ENCODE data around the gene TUG1. TPM values are rescaled to one million over a fixed set of nuclear protein-coding genes. Genes with fewer than 3 reads are reported as not detected.

Gene TUG1
- total RNA-seq, 5 donors from 2014 or later (not counting 1 experiment from before 2014, with no cell fraction given): 92.6 to 115 (median 94.8) TPM

- H3K9me3 Mint-ChIP-seq: no peaks in the 10 kb centered on the region
- 80% methylated on average over 1 of the region's 4 CpGs for WGBS (ENCODE audit: insufficient coverage)
- no peak overlapping the region for H3K27ac Mint-ChIP-seq
Measured at GRCh38 chr22:31020334-31020733, 51.3 kb downstream of the TUG1 start.

GRCh38 chr22:31022516-31022915 is 53.5 kb downstream of the TUG1 start:
- Histone ChIP-seq H3K27me3 (replicated peaks in 1 of 2; ENCODE audit: control insufficient read depth in 2 of 2, extremely low read depth in 1 of 2, insufficient read depth in 2 of 2, low read length in 1 of 2) (no peaks in the 10 kb centered on the region), H3K27ac (ENCODE audit: low read length) (no peak overlapping the region), H3K4me3 (ENCODE audit: control insufficient read depth in 1 of 2, extremely low read depth in 1 of 2, low read length in 1 of 2) (no peak overlapping the region), H3K4me1 (ENCODE audit: control insufficient read depth in 1 of 2, extremely low read depth in 1 of 2, insufficient read depth in 2 of 2, low read length in 2 of 2) (no peaks in the 10 kb centered on the region), H3K9me3 (no peaks in the 10 kb centered on the region), H3K36me3 (ENCODE audit: control insufficient read depth in 2 of 2, extremely low read depth in 1 of 2, insufficient read depth in 1 of 2, low read length in 1 of 2) (no peaks in the 10 kb centered on the region)
- ATAC-seq (replicated peaks in 1 of 4) (no peak), DNase-seq (no peak)
- POLR2A ChIA-PET: no interaction called here
- H3K4me1 Mint-ChIP-seq: no peaks in the 10 kb centered on the region
- CTCF ChIA-PET: no interaction called here
- no peak overlapping the region for H3K4me3 Mint-ChIP-seq
- no CpG with 5 or more reads among the region's 5 CpGs for WGBS (ENCODE audit: insufficient coverage)
- H3K27me3 Mint-ChIP-seq: no peaks in the 10 kb centered on the region
- H3K27ac Mint-ChIP-seq: no peak overlapping the region
- no peaks in the 10 kb centered on the region for H3K36me3 Mint-ChIP-seq
- H3K9me3 Mint-ChIP-seq: no peaks in the 10 kb centered on the region

More at GRCh38 chr22:31020334-31020733, 51.3 kb downstream of the TUG1 start:
- Mint-ChIP-seq H3K36me3 (no peaks in the 10 kb centered on the region), H3K27me3 (no peaks in the 10 kb centered on the region), H3K4me1 (no peaks in the 10 kb centered on the region), H3K4me3 (no peak overlapping the region)
- peaks cover 0 to 2% of the 10 kb centered on the region in 2 experiments for H3K27me3 ChIP-seq (replicated peaks in 1 of 2; ENCODE audit: control insufficient read depth in 2 of 2, extremely low read depth in 1 of 2, insufficient read depth in 2 of 2, low read length in 1 of 2)
- POLR2A ChIA-PET: no interaction called here
- H3K9me3 ChIP-seq: no peaks in the 10 kb centered on the region
- ATAC-seq (replicated peaks in 1 of 4): no peak
- H3K4me3 ChIP-seq (ENCODE audit: control insufficient read depth in 1 of 2, extremely low read depth in 1 of 2, low read length in 1 of 2): no peak overlapping the region
- CTCF ChIA-PET: no interaction called here
- no peak overlapping the region for H3K27ac ChIP-seq (ENCODE audit: low read length)
- no peaks in the 10 kb centered on the region for H3K4me1 ChIP-seq (ENCODE audit: control insufficient read depth in 1 of 2, extremely low read depth in 1 of 2, insufficient read depth in 2 of 2, low read length in 2 of 2)
- H3K36me3 ChIP-seq (ENCODE audit: control insufficient read depth in 2 of 2, extremely low read depth in 1 of 2, insufficient read depth in 1 of 2, low read length in 1 of 2): no peaks in the 10 kb centered on the region
- no peak for DNase-seq

Other genes starting within 250 kb of the TUG1 start
- 10 to 100 TPM; 33.6 to 49.1 (median 45.4) TPM for gene MORC2, start 491 bp upstream of the TUG1 start, total RNA-seq
- 10 to 100 TPM in 1 of 5 donors, 1 to 10 TPM in 4; 2.6 to 10.1 (median 3.8) TPM for gene SMTN, start 112.1 kb downstream of the TUG1 start, total RNA-seq
- 10 to 100 TPM; 46.4 to 67.8 (median 53.7) TPM for gene SELENOM, start 138.3 kb downstream of the TUG1 start, total RNA-seq
- gene INPP5J, start 153.7 kb downstream of the TUG1 start, total RNA-seq: 1 to 10 TPM in 1 of 5 donors, under 1 TPM in 4; 0.23 to 1.1 (median 0.35) TPM
- not detected for gene PLA2G3, start 171.2 kb downstream of the TUG1 start, total RNA-seq
- gene RNF185, start 190.9 kb downstream of the TUG1 start, total RNA-seq: 10 to 100 TPM; 12.2 to 29.8 (median 25.9) TPM
- gene LIMK2, start 243.0 kb downstream of the TUG1 start, total RNA-seq: 10 to 100 TPM; 21.5 to 31.5 (median 29.7) TPM

All from T-cell (primary cell).